H1 (cell line): Measurements from ENCODE around the gene PYGB. TPM values are rescaled to one million over a fixed set of nuclear protein-coding genes. Genes with fewer than 3 reads are reported as not detected.

Experiments
- CTCF ChIA-PET: fragments of 300-600 bp; sonication (Branson Sonifier 250); formaldehyde crosslinking; loops from one replicate; lab custom pipeline; 2021; ENCODE audit not compliant: partially characterized antibody; lab: Charles Lee
- POLR2A ChIA-PET: fragments of 300-600 bp; sonication (Branson Sonifier 250); formaldehyde crosslinking; loops from one replicate; lab custom pipeline; 2021; ENCODE audit warnings: inconsistent platforms; ENCODE audit not compliant: partially characterized antibody; lab: Charles Lee
- DNase-seq, 2 experiments: peaks; one replicate each; pipeline versions ENCODE4 v3.0.0 to v3.0.0-alpha.2; 2010 to 2022; ENCODE audit warnings: low spot score in 2 of 2, low read depth in 1 of 2, mixed read lengths in 1 of 2
- FAIRE-seq: peaks from 2 replicates; lab custom pipeline; 2011; peaks lifted over from hg19 to GRCh38; lab: Jason Lieb, UNC
- H2AFZ ChIP-seq: 2 replicates; pipeline ENCODE4 v1.8.1; 2012; ENCODE audit warnings: low read length, inconsistent platforms
- H2AK5ac ChIP-seq: 2 replicates; pipeline ENCODE4 v1.6.1; 2013; ENCODE audit warnings: low read depth, low read length
- H2BK120ac ChIP-seq: replicated peaks from 2 replicates; pipeline ENCODE3; 2013; ENCODE audit warnings: low read depth, low read length, inconsistent platforms
- H2BK12ac ChIP-seq: 2 replicates; pipeline ENCODE4 v1.6.1; 2013; ENCODE audit warnings: low read depth, low read length
- H2BK15ac ChIP-seq: 2 replicates; pipeline ENCODE4 v1.6.1; 2013; ENCODE audit warnings: low read length
- H2BK20ac ChIP-seq: 2 replicates; pipeline ENCODE4 v1.6.1; 2013; ENCODE audit warnings: low read length
- H2BK5ac ChIP-seq: 2 replicates; pipeline ENCODE4 v1.6.1; 2013; ENCODE audit warnings: low read depth, low read length
- H3K14ac ChIP-seq: 2 replicates; pipeline ENCODE4 v1.6.1; 2013; ENCODE audit warnings: inconsistent platforms; ENCODE audit not compliant: insufficient read length
- H3K18ac ChIP-seq: 2 replicates; pipeline ENCODE4 v1.6.1; 2013; ENCODE audit warnings: low read length; ENCODE audit errors: extremely low read depth
- H3K23ac ChIP-seq: 2 replicates; pipeline ENCODE4 v1.6.1; 2013; ENCODE audit warnings: inconsistent platforms; ENCODE audit not compliant: insufficient read length
- H3K23me2 ChIP-seq: 2 replicates; pipeline ENCODE4 v1.6.1; 2013; ENCODE audit warnings: low read depth, low read length
- H3K27ac ChIP-seq: 2 replicates; pipeline ENCODE4 v1.6.1; 2011; ENCODE audit warnings: low read depth, low read length, inconsistent platforms
- H3K27me3 ChIP-seq, 4 experiments: replicated peaks in 1 of 4; 1 replicate in 1 of 4; 2 replicates in 3 of 4; pipeline versions ENCODE4 v1.6.1 to v1.8.1; 2011 to 2013; ENCODE audit warnings: low read length in 3 of 4, mild to moderate bottlenecking in 3 of 4, inconsistent platforms in 2 of 4, mixed read lengths in 2 of 4, moderate library complexity in 1 of 4; ENCODE audit not compliant: control insufficient read depth in 3 of 4, insufficient read depth in 3 of 4; ENCODE audit errors: extremely low read depth in 1 of 4
- H3K36me3 ChIP-seq, 4 experiments: 2 replicates each; pipeline versions ENCODE4 v1.6.1 to v1.8.1; 2011 to 2013; ENCODE audit warnings: mild to moderate bottlenecking in 4 of 4, low read length in 3 of 4, moderate library complexity in 2 of 4, control low read depth in 1 of 4, inconsistent platforms in 1 of 4; ENCODE audit not compliant: insufficient read depth in 4 of 4, control insufficient read depth in 2 of 4
- H3K4ac ChIP-seq: replicated peaks from 2 replicates; pipeline ENCODE3; 2013; ENCODE audit warnings: low read length, low read depth, mixed read lengths, inconsistent platforms; ENCODE audit not compliant: insufficient read length
- H3K4me1 ChIP-seq, 4 experiments: replicated peaks in 1 of 4; 1 replicate in 1 of 4; 2 replicates in 3 of 4; pipeline versions ENCODE4 v1.6.1 to v1.8.1; 2011 to 2013; ENCODE audit warnings: low read length in 3 of 4, inconsistent platforms in 2 of 4, mixed read lengths in 1 of 4; ENCODE audit not compliant: insufficient read depth in 4 of 4, control insufficient read depth in 3 of 4
- H3K4me2 ChIP-seq, 2 experiments: 2 replicates each; pipeline versions ENCODE4 v1.6.1 to v1.8.1; 2011 to 2013; ENCODE audit warnings: low read depth in 2 of 2, low read length in 2 of 2, control low read depth in 1 of 2, inconsistent platforms in 1 of 2, mild to moderate bottlenecking in 1 of 2; ENCODE audit not compliant: insufficient read depth in 1 of 2
- H3K4me3 ChIP-seq, 4 experiments: fragments of 200-600, 300-600 bp in 1 of 4; sonication (generic), shearing (Covaris generic), sonication (Bioruptor Twin) in 1 of 4; 2 replicates each; pipeline versions ENCODE4 v1.5.1 to v1.8.1; 2011 to 2016; ENCODE audit warnings: low read length in 4 of 4, low read depth in 3 of 4, control low read depth in 2 of 4, inconsistent platforms in 2 of 4, mild to moderate bottlenecking in 2 of 4, mixed read lengths in 1 of 4, moderate library complexity in 1 of 4; ENCODE audit not compliant: insufficient read depth in 2 of 4; ENCODE audit errors: extremely low read depth in 1 of 4
- H3K56ac ChIP-seq: replicated peaks from 2 replicates; pipeline ENCODE3; 2013; ENCODE audit warnings: low read depth, mild to moderate bottlenecking, mixed read lengths, low read length, inconsistent platforms; ENCODE audit not compliant: insufficient read length
- H3K79me1 ChIP-seq: 2 replicates; pipeline ENCODE4 v1.6.1; 2013; ENCODE audit warnings: low read depth, low read length, control low read depth
- H3K79me2 ChIP-seq, 2 experiments: 2 replicates each; pipeline versions ENCODE4 v1.6.1 to v1.8.1; 2012 to 2013; ENCODE audit warnings: low read length in 2 of 2, mild to moderate bottlenecking in 2 of 2, inconsistent platforms in 1 of 2; ENCODE audit not compliant: insufficient read depth in 2 of 2, control insufficient read depth in 1 of 2
- H3K9ac ChIP-seq, 4 experiments: replicated peaks in 1 of 4; 1 replicate in 1 of 4; 2 replicates in 3 of 4; pipeline versions ENCODE4 v1.6.1 to v1.8.1; 2011 to 2013; ENCODE audit warnings: low read depth in 3 of 4, low read length in 3 of 4, control low read depth in 2 of 4, mild to moderate bottlenecking in 2 of 4, moderate library complexity in 2 of 4, inconsistent platforms in 1 of 4; ENCODE audit errors: extremely low read depth in 1 of 4
- H3K9me3 ChIP-seq, 2 experiments: 2 replicates each; pipeline versions ENCODE4 v1.6.1 to v1.8.1; 2012 to 2013; ENCODE audit warnings: mild to moderate bottlenecking in 2 of 2, moderate library complexity in 2 of 2, control low read depth in 1 of 2, inconsistent platforms in 1 of 2, low read depth in 1 of 2, low read length in 1 of 2, mixed read lengths in 1 of 2; ENCODE audit not compliant: insufficient read depth in 2 of 2
- H4K20me1 ChIP-seq, 2 experiments: replicated peaks in 1 of 2; 2 replicates each; pipeline versions ENCODE3 to v1.8.1; 2011 to 2013; ENCODE audit warnings: inconsistent platforms in 2 of 2, low read length in 2 of 2, mild to moderate bottlenecking in 1 of 2; ENCODE audit not compliant: insufficient read depth in 2 of 2, control insufficient read depth in 1 of 2
- H4K5ac ChIP-seq: 2 replicates; pipeline ENCODE4 v1.6.1; 2013; ENCODE audit warnings: low read length, low read depth, mixed read lengths, inconsistent platforms; ENCODE audit not compliant: insufficient read length
- H4K8ac ChIP-seq: 2 replicates; pipeline ENCODE4 v1.8.0; 2013; ENCODE audit warnings: mild to moderate bottlenecking, moderate library complexity, low read length, inconsistent platforms; ENCODE audit not compliant: insufficient read depth; ENCODE audit errors: extremely low read depth
- H4K91ac ChIP-seq: replicated peaks from 2 replicates; pipeline ENCODE3; 2013; ENCODE audit warnings: low read length, mixed read lengths, inconsistent platforms; ENCODE audit not compliant: insufficient read length
- CBX5 ChIP-seq: fragments of 300-800, 300-1000 bp; sonication (generic); IDR thresholded peaks from 2 replicates; pipeline ENCODE4 v1.7.1; 2016; ENCODE audit warnings: antibody characterized with exemption, low read length, low read depth
- CEBPB ChIP-seq: IDR thresholded peaks from 2 replicates; pipeline ENCODE4 v1.6.1; 2012; ENCODE audit warnings: low read depth, low read length
- EGR1 ChIP-seq: IDR thresholded peaks from 2 replicates; pipeline ENCODE4 v1.6.1; 2011; ENCODE audit warnings: low read depth, low read length, borderline replicate concordance
- KDM5A ChIP-seq: fragments of 200-600 bp; IDR thresholded peaks from 2 replicates; pipeline ENCODE4 v1.7.1; 2012; ENCODE audit warnings: mild to moderate bottlenecking, low read length, inconsistent platforms, mixed read lengths
- MAFK ChIP-seq: IDR thresholded peaks from 2 replicates; pipeline ENCODE4 v1.6.1; 2012; ENCODE audit warnings: low read depth, mild to moderate bottlenecking, improper control_type of control experiment, low read length
- RFX5 ChIP-seq: IDR thresholded peaks from 2 replicates; pipeline ENCODE4 v1.6.1; 2011; ENCODE audit warnings: low read depth, low read length, improper control_type of control experiment, borderline replicate concordance
- SIRT6 ChIP-seq: IDR thresholded peaks from one replicate; pipeline ENCODE4 v1.7.1; 2012; ENCODE audit warnings: low read length, inconsistent platforms
- YY1 ChIP-seq: IDR thresholded peaks from 2 replicates; pipeline ENCODE4 v1.6.1; 2011; ENCODE audit warnings: low read depth, mild to moderate bottlenecking, low read length
- WGBS, 2 experiments: shearing (Covaris generic) in 1 of 2; methylation state at CpG; one replicate each; pipeline versions ENCODE4 v1.1.6 to v1.1.7; 2013 to 2015; ENCODE audit warnings: low lambda C conversion rate in 2 of 2, mixed read lengths in 2 of 2, inconsistent platforms in 1 of 2, low coverage in 1 of 2, missing lambda C conversion rate in 1 of 2; ENCODE audit not compliant: insufficient replicate concordance in 2 of 2, insufficient coverage in 1 of 2, insufficient read length in 1 of 2; ENCODE audit errors: extremely low coverage in 1 of 2, missing lambda C conversion rate in 1 of 2; 5-methylcytosine and 5-hydroxymethylcytosine counted together
- polyA plus RNA-seq, 7 experiments: library from polyadenylated mRNA; depleted of rRNA in 3 of 7; stranded (reverse) in 5 of 7; unstranded in 2 of 7; fragments of >200 nt in 5 of 7; fragments of 200-250 nt in 2 of 7; gene quantifications; 1 replicate in 5 of 7; 2 replicates in 1 of 7; 4 replicates in 1 of 7; pipeline versions ENCODE4 v1.2.1 to v1.2.3, GENCODE V29; 2011 to 2013; ENCODE audit warnings: missing spikeins in 2 of 7, mixed read lengths in 2 of 7
- total RNA-seq: library from RNA; stranded (reverse); fragmentation: NEBNext Ultra II Directional; extraction: Animal tissue kit (Norgen Biotek cat#: 25700); gene quantifications from 2 replicates; pipeline ENCODE4 v1.2.1, GENCODE V29; 2021

The PYGB gene
- total and polyA plus RNA-seq, 2 of the 8 experiments (the other 6 are each of a cell fraction or from before 2014, with no cell fraction given) = 26.6 to 56.0 TPM

DNA sequence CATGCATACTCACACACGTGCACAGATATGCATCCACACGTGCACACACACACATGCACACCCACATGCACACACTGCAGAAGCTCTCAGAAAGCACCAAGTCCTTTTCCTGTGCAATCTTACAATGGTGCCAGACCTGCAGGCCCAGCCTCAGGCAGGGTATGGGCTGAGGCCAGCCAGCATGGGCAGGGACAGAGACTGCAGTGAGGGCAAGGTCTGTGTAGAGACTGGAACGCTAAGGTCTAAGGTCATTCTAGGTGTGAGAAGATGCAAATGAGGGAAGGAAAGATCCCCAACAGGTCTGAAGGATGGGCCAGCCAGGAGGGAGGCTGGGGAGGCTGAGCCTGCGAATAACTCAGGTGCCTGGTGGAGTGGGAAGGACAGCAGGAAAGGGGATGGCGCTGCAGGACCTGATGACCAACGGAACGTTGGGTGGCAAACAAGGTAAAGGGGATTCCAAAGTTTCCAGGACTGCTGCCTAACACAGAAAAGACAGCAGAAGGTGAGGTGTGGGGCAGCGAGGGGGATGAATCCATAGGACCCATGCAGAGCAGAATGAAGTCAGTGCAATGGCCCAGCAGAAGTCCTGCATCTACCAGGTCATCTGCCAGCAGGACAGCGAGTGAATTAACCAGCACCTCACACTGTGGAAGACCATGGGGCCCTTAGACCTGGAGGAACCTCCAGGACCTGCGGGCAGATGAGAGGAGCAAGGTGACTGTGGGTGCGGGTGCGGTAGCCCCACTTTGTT is 75.8 kb downstream of the PYGB start:
- CTCF ChIA-PET = no interaction called here
- Histone ChIP-seq H4K91ac (no peak overlapping the region), H3K4me3 (no peak overlapping the region), H3K4ac (no peak overlapping the region), H3K27me3 (no peaks in the 10 kb centered on the region), H3K23ac (no peak overlapping the region), H2AFZ (no peak overlapping the region), H3K23me2 (no peaks in the 10 kb centered on the region; the same call in 1 of the 2 replicates), H2BK20ac (no peak overlapping the region), H3K4me2 (no peak overlapping the region), H4K8ac (no peak overlapping the region), H2BK15ac (no peak overlapping the region), H3K79me1 (peaks cover 16% of the 10 kb centered on the region), H2BK120ac (no peak overlapping the region), H2AK5ac (no peak overlapping the region), H4K5ac (no peak overlapping the region), H3K56ac (no peak overlapping the region), H3K27ac (0 out of 2 replicates have a peak overlapping the region, but pooled peaks have one; percentile 7), H3K4me1 (peaks cover 4 to 9% (median 5%) of the 10 kb centered on the region in 4 experiments), H3K36me3 (peaks cover 0 to 6% (median 3%) of the 10 kb centered on the region in 4 experiments; a peak in 3 of 8 replicates), H4K20me1 (peaks cover 0 to 21% of the 10 kb centered on the region in 2 experiments), H3K79me2 (peaks cover 0 to 32% of the 10 kb centered on the region in 2 experiments; a peak in 2 of 4 replicates), H2BK5ac (peak overlapping the region; percentile 74), H3K18ac (no peak overlapping the region), H2BK12ac (peak overlapping the region; percentile 45; the same call in 1 of the 2 replicates), H3K14ac (no peak overlapping the region), H3K9me3 (no peaks in the 10 kb centered on the region), H3K9ac (no peak overlapping the region)
- no peak for FAIRE-seq
- 81% methylated on average over 12 of the region's 12 CpGs; no CpG with 5 or more reads in 1 of the 2 experiments for WGBS, 2 experiments
- no peak for TF ChIP-seq CBX5
- TF ChIP-seq SIRT6 = no peak
- TF ChIP-seq RFX5 = no peak
- TF ChIP-seq CEBPB = no peak
- no peak for TF ChIP-seq YY1
- TF ChIP-seq MAFK = no peak
- no peak for TF ChIP-seq EGR1
- no peak for TF ChIP-seq KDM5A
- POLR2A ChIA-PET = interaction anchor here (0.9 kb wide), 1 partner anchor 84 kb away, joined by 3 read pairs; no protein-coding TSS in a partner anchor
- DNase-seq = peak in 1 of 2 experiments; percentile 42
